ENCODE results near the gene MYADM.

DNA sequence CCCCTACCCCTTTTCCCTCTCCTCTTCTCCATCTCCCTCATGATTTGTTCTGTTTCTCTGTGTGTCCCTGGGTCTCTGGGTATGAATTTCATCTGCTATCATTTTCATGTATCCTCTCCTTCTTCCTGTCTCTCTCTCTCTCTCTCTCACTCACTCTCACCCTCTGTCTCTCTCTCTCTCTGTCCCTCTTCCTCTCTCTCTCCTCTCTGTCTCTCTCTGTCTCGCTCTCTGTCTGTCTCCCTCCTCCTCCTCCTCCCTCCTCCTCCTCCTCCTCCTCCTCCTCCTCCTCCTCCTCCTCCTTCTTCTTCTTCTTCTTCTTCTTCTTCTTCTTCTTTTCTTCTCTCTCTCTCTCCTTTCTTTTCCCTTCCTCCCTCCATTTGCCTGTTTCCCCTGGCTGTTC is 38.1 kb downstream of the MYADM start:
- no peak for TF ChIP-seq POLR2AphosphoS5 (IDR thresholded peaks at IDR 0.05; ENCODE audit: low read depth)
- TF ChIP-seq, protein P1, sequence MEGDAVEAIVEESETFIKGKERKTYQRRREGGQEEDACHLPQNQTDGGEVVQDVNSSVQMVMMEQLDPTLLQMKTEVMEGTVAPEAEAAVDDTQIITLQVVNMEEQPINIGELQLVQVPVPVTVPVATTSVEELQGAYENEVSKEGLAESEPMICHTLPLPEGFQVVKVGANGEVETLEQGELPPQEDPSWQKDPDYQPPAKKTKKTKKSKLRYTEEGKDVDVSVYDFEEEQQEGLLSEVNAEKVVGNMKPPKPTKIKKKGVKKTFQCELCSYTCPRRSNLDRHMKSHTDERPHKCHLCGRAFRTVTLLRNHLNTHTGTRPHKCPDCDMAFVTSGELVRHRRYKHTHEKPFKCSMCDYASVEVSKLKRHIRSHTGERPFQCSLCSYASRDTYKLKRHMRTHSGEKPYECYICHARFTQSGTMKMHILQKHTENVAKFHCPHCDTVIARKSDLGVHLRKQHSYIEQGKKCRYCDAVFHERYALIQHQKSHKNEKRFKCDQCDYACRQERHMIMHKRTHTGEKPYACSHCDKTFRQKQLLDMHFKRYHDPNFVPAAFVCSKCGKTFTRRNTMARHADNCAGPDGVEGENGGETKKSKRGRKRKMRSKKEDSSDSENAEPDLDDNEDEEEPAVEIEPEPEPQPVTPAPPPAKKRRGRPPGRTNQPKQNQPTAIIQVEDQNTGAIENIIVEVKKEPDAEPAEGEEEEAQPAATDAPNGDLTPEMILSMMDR (IDR thresholded peaks at IDR 0.05; ENCODE audit: insufficient read depth, low read length): no peak
- no peak for TF ChIP-seq GABPA (IDR thresholded peaks at IDR 0.05; ENCODE audit: low read depth)
- no peak for TF ChIP-seq SPI1 (IDR thresholded peaks at IDR 0.05; ENCODE audit: borderline replicate concordance, low read depth)
